Measurements from ENCODE around the gene DPP3.

Gene DPP3

DNA sequence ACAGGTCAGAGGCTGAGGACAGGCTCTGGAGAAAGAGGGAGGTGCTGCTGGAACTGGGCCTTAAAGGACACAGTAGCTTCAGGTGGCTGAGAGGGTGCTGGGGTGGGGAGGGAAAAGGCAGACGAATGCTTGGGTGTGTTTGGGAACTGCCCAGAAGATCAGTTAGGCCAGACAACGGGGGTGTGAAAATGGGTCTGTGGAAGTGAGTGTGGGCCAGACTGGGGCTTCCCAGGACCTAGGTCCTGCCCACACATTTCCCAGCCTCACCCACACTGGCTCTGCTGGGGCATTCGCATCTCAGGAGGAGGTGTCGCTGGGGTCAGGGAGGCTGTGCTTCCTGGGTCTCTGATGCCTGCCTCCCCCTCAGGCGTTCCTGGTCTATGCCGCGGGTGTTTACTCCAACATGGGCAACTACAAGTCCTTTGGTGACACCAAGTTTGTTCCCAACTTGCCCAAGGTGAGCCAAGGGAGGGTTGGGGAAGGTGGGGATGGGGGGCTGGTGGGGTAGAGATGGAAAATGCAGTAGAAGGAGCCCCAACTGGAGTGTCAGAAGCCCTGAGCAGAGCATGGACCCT lies 4.7 kb downstream of the DPP3 start:
- no peak for DNase-seq

DNA sequence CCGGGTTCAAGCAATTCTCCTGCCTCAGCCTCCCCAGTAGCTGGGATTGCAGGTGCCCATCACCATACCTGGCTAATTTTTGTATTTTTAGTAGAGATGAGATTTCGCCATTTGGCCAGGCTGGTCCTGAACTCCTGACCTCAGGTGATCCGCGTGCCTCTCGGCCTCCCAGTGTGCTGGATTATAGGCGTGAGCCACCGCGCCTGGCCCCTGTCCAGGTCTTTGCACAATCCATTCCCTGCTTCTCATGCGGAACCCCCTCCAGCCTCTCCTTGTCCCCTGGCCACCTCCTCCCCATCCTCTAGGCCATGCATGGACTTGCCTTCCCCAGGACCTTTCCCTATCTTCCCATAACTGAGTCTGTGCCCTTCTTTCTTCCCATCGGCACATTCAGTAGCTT lies 8.7 kb downstream of the DPP3 start:
- no peak for DNase-seq

DNA sequence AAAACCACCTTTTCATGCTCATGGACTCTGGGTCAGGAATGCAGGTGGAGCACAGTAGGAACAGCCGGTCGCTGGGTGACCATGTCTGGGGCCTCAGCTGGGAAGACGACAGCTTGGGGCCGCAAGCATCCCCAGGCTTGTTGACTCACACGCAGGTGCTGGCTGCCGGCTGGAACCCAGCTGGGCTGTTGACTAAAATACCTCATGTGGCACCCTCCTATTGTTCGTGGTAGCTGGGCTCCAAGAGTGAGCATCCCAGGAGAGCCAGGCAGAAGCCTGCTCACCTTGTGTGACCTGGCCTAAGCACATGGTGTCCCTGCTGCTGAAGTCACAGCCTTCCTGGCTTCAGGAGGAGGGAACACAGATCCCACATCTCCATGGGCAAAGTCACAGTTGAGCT lies 9.4 kb downstream of the DPP3 start:
- no peak for DNase-seq

DNA sequence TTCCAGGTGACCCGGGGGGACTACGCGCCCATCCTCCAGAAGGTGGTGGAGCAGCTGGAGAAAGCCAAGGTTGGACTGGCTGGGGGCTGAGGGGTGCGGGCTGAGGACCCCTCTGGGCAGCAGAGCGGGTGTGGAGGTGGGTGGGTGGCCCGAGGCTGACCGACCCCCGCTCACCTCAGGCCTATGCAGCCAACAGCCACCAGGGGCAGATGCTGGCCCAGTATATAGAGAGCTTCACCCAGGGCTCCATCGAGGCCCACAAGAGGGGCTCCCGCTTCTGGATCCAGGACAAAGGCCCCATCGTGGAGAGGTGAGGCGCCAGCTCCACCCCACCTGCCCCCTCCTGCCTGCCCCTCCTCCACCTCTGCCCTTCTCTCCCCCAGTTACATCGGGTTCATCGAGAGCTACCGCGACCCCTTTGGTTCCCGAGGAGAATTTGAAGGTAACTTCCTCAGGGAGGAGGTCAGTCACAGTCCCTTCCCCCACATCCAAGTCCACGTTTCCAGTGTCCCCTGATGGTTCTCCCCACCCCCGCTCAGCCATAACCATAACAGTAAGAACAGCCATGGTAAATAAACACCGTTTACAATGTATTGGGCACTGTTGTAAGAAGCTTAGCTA lies 11.2 kb downstream of the DPP3 start:
- no peak for DNase-seq

DNA sequence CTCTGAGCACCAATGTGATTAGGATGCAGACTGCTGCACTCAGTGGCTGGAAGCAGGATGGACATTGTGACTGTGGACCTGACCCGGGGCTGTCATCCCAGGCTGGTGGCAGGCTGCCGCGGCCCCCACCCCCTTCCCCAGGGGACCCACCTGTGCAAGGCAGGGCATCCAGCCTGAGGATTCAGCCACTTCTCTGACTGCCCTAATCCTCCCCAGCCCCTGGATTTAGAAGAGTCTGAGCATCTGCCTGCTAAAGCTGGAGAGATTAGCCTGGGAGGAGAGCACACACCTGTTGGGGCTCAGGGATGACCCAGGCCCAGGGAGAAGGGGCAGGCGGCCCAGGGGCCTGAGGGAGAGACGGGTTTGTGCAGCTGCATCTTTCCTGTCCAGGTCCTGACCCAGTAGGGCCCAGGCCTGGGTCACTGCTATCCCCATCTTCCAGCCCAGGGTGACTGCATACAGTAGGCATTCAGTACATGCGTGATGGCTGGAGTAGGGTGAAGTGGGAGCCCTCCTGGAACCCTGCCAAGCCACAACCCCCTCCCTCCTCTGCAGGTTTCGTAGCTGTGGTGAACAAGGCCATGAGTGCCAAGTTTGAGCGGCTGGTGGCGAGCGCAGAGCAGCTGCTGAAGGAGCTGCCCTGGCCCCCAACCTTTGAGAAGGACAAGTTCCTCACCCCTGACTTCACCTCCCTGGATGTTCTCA lies 12.1 kb downstream of the DPP3 start:
- no peak for DNase-seq

DNA sequence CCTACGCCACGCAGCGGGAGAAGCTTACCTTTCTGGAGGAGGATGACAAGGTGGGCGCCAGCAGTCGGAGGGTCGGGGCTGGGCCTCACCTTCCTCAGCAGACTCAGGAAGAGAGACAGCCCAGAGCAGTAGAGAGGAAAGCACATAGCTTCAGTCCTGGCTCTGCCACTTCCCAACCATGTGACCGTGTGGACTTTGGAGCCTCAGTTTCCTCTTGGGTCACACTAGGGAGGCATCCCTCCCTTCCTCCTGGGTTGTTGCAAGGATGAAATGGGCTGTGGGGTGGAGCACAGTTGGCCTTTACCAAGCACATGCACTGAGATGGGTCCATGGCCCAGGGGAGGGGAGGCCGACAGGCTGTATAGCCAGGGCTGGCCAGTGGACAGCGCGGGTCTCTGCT lies 12.9 kb downstream of the DPP3 start:
- DNase-seq, result no peak

DNA sequence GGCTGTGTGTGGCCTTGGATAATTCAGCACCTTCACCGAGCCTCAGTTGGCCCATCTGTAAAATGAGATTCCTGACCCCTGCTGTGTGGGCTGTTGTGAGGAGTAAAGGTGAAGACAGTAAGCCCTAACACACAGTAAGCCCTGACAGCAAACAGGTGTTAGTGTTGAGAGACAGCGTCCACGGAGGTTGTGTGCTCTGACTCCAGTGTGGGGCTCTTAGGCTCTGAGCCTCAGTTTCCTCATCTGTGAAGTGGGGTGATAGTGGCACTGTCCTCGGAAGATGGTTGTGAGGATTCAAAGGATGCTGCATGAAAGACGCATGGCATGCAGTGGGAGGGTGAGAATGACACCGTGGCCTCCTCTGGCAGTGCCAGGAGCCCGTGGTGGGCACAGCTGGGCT lies 14.2 kb downstream of the DPP3 start:
- no peak for DNase-seq

DNA sequence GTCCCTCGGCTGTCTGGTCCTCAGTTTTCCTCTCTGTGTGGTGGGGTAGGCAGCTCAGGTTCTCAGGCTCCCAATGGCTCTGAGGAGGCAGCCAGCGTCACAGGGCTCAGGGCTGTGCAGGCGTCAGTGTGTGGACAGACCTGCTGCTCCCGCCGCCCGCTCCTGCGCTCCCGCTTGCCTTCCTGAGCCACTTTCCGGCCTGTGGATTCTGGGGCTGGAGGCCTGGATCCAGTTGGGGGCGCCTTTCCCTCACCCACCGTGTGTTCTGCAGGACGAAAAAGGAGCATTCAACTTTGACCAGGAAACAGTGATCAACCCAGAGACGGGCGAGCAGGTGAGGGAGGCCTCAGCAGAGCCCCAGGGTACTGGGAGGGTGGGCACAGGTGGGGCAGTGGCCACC lies 14.7 kb downstream of the DPP3 start:
- DNase-seq, result no peak

DNA sequence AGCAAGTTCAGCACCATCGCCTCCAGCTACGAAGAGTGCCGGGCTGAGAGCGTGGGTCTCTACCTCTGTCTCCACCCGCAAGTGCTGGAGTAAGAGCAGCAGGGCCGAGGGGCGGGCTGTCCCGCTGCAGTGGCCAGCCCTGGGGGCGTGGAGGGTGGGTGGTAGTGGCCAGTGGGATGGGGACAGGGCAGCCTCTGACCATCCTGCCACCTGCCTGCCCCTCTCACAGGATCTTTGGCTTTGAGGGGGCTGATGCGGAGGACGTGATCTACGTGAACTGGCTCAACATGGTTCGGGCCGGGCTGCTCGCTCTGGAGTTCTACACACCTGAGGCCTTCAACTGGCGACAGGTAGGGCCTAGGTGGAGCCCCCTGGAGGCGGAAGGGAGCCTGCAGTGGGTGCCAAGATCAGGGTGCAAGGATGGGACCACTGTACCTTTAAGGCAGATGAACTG lies 15.2 kb downstream of the DPP3 start:
- no peak for DNase-seq

DNA sequence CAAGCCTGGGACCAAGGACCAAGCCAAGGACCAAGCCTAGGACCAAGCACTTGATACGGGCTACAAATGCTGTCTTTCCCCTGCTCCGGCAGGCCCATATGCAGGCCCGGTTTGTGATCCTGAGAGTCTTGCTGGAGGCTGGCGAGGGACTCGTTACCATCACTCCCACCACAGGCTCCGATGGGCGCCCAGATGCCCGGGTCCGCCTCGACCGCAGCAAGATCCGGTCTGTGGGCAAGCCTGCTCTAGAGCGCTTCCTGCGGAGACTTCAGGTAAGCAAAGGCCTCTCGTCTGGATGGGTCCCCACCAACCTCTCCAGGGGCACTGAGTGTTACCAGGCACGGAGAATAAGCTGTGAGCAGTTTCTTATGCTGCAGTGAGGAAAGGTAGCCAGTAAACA lies 17.0 kb downstream of the DPP3 start:
- DNase-seq, result no peak

DNA sequence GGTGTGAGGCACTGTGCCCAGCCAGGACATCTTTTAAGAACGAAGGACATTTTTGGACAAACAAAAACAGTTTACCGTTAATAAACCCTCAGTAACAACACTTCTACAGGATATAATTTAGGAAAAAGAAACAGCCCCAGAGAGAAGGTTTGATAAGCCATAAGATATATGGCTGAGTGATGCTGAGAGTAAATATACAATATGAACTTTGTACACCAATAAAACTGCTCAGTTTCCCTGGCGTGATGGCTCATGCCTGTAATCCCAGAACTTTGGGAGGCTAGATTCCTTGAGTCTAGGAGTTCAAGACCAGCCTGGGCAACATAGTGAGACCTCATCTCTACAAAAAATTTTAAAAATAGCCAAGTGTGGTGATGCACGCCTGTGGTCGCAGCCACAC lies 18.3 kb downstream of the DPP3 start:
- DNase-seq, result no peak

DNA sequence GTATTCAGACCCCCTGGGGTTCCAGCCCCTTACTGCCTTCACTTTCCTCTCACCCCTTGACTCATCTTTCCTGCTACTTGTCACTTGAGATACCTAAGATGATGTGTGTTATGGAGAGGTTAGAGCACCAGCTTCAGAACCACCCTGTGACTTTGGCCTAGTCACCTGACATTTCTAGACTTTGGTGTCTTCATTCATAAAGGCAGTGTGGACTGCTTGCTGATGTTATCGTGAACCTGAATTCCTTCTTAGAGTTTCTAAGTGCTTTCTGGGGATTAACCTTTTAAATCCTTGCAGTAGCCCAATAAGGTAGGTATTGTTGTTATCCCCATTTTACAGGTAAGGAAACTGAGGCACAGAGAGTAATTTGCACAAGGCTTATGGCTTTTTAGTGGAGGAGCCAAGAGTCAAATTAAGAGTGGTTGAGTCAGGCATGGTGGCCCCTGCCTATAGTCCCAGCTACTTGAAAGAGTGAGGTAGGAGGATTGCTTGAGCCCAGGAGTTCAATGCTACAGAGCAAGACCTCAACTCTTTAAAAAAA lies 25.1 kb downstream of the DPP3 start:
- no peak for DNase-seq

DNA sequence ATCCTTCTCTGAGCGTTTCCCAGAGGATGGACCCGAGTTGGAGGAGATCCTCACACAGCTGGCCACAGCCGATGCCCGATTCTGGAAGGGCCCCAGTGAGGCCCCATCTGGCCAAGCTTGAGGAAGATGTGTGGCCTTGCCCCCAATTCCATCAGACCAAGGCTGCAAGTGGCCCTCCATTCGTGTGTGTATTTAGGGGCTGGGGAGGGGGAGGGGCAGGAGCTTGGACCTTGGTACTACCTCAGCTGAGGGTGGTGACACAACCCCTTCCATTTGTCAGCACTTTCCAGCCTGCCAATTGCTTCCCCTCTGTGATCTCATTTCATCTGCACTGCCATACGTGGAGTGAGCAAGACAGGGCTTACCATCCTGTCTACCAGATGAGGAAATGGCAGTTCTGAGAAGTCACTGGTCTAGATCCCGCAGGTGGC lies 28.9 kb downstream of the DPP3 start:
- no peak for DNase-seq

DNA sequence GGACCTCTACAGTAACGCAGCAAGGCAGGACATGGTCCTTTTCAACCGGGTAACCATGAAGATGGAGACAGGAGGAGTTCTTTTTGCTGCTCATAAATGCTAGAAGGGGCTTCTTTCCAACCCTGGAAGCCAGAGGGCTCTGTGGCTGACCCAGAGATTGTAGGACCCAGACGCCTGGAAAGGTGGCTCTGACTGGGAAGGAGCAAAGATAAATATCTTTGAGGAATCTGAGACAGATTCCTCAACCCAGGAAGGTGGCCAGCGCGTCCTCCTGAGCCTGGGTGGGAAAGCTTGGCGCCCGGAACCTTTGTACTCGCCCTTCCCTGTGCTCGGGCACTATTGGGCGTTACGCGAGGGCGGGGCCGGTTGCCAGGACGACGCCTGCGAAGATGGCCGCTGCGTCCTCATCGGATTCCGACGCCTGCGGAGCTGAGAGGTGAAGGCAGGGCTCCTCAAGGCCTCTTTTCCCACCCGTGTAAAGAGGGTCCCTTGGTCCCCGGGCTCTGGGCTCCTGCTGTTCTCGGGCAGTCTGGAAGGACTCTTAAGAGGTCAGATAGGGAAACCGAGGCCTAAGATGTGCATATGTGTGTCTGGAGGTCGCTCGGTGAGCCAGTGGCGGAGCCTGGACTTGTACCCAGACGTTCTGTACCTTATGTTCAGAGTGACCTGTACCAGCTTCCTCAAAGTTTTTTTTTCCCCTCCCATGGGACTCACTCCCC lies 30.2 kb downstream of the DPP3 start, which contains the start of gene BBS1:
TSS of gene BBS1 (plus strand) at position 365 of the 719 bp plus-strand sequence. CDS start at position 390, 25 bp downstream.
- peak; percentile 88 for DNase-seq

DNA sequence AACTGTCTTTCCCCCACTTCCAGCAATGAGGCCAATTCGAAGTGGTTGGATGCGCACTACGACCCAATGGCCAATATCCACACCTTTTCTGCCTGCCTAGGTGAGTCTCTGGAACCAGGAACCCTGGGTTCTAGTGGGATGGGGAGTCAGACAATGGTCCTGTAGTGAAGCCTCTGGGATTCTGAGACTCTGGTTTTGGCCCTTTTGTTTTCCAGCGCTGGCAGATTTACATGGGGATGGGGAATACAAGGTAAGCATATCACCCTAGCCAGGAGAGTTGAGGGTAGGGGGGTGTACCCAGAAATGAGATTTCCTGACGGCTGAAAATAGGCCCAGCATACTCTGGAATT lies 30.7 kb downstream of the DPP3 start:
- no peak for DNase-seq

DNA sequence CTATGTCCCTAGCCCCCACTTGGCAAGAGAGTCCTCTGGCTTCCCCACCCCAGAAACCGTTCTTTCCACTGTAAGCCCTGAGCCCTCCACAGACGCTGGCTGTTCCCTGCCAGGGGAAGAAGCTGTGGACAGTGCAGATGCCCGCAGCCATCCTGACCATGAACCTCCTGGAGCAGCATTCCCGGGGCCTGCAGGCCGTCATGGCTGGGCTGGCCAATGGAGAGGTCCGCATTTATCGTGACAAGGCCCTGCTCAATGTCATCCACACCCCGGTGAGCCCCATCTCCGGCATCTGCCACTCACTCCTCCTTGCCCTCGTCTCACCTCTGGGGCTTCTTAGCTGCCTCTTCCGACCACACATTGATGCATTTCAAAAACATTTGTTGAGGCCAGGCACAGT lies 43.4 kb downstream of the DPP3 start:
- DNase-seq, result no peak

DNA sequence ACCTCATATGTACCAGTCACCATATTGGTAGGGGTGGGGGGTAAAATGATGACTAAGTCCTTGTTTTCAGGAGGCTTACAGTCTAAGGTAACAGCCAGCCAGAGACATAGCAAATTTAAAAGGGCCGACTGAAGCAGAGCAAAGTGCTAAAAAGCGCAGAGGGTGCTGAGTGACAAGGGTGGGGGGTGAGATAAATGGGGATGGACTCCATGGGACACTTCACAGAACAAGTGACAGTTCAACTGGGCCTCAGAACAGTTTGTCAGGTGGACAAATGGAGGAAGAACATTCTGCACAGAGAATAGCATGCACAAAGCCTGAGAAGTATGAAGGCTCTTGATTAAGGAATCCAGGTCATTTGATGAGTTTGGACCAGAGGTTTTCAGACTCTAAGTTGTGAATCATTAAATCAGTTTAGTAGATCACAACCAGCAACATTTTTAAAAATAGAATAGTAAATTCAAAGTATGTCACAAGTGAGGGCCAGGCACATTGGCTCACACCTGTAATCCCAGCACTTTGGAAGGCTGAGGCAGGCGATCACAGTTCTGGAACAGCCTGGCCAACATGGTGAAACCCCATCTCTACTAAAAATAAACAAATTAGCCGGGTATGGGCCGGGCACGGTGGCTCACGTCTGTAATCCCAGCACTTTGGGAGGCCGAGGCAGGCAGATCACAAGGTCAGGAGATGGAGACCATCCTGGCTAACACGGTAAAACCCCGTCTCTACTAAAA lies 44.2 kb downstream of the DPP3 start:
- DNase-seq, result no peak

DNA sequence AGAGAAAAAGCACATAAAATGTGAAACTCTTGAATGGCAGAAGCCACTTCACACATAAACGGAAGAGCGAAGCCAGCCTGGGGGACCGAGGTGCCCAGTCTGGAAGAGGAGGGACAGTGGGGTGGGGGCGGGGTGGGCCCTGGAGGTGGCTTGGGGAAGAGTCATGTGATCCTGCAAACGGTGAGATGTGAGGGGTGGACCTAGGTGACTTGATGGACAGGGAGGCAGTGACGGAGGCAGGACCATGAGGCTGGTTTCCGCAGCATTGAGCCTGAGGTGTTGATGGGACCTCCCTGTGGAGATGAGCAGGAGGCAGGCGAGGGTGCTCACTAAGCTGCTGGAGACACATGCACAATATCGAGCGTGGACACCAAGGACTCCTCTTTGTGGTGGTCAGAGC lies 48.8 kb downstream of the DPP3 start:
- no peak for DNase-seq

DNA sequence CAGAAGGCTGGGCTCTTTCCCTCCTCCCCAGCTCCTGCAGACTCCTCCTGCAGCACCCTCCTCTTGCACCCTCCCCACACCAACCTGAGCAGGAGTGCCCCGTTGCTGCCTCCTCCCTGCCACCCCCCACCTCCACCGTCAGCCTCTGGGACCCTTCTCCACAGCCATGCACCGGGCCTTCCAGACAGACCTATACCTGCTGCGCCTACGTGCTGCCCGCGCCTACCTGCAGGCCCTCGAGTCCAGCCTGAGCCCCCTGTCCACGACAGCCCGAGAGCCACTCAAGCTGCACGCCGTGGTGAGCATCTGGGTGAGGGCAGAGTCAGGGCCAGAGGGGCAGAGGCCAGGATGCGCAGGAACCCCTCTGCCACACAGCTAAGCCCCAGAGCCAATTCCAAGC lies 49.4 kb downstream of the DPP3 start:
- no peak for DNase-seq

DNA sequence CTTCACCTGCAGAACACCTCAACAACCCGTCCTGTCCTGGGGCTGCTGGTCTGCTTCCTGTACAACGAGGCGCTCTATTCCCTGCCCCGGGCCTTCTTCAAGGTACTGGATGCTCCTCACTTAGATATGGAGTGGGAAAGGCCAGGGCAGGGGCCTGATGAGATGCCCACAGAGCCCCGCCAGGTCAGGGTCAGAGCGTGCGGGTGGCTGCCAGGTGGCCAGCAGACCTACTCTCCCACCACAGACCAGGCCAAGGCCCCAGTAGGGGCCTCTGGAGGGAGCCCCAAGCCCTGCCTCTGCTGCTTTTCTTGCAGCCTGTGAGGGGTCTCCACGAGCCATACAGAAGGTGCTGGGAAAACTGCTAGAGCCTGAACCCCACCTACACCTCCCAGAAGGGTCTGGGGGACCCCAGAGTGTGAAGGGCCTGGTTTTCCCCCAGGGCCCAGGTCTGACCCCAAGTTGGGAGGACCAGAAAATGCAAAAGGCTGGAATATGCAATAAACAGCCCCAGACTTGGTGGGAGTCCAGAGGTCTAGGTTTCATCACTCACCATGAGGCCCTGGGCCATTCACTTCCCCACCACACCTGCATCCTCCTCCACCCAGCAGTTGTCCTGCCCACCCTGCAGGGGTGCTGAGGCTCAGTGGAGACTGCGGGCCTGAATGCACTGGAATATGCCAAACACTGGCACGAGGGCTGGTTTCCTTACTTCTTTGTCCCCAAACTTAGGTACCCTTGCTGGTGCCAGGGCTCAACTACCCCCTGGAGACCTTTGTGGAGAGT lies 50.9 kb downstream of the DPP3 start:
- DNase-seq, result no peak

DNA sequence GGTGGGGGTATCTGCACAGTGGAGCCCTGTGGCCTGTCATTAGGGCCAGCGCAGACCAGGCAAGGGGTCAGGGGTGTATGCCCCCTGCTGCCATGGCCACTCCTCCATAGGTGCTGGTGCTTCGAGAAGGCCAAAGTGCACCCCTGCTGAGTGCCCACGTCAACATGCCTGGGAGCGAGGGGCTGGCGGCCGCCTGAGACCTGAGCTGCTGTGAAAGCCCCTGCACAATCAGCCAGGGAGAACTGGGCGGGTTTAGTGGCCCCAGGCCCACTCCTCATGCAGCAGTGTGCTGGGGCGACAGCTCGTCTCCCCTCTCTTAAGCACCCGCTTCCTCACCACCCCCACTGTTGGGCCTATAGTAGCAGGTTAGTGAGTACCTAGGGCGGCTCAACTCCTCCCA lies 51.6 kb downstream of the DPP3 start:
- DNase-seq, result no peak

DNA sequence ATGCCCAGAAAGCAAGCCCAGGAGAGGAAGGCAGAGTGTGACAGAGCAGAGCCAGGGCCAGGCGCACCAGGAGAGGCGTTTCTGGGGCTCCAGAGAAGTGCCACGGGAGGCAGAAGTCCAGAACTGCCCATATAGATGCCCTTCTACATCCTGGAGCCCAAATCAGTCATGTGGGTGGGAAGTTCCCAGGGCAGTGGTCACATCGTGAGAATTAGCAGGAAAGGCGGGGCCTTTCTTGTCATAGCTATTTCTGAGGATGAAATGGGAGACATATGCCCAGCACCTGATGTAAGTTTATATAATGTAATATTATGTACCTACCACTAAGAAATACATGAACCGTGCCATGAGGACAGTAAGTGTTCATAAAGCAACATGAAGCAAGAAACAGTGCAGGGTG lies 52.5 kb downstream of the DPP3 start:
- DNase-seq, result no peak
